AG04450 (cell line): ENCODE results near the gene FZD4. TPM values are rescaled to one million over a fixed set of nuclear protein-coding genes. Genes with fewer than 3 reads are reported as not detected.
"Not testable (repeated sequence)": the region's sequence is repeated elsewhere in the genome, so short reads cannot be mapped to it uniquely, and the experiment has no call there.

ENCODE experiments used
- CTCF ChIA-PET: fragments of 300-600, 350-600 bp; formaldehyde crosslinking; extraction: SDS; loops from one replicate; lab custom pipeline; 2022; ENCODE audit warnings: antibody characterized with exemption, inconsistent platforms; lab: Charles Lee
- POLR2A ChIA-PET: fragments of 350-600 bp; formaldehyde crosslinking; extraction: SDS; loops from one replicate; lab custom pipeline; 2021; ENCODE audit warnings: antibody characterized with exemption, inconsistent platforms; lab: Yijun Ruan, JAX
- DNase-seq: peaks from one replicate; pipeline ENCODE4 v3.0.0-alpha.2; 2011; ENCODE audit warnings: low read depth, low spot score
- H3K27ac ChIP-seq: one replicate; pipeline ENCODE4 v1.5.1; 2012; ENCODE audit warnings: low read depth, low read length, control low read depth
- H3K27me3 ChIP-seq: one replicate; pipeline ENCODE4 v1.6.0; 2012; ENCODE audit warnings: low read length; ENCODE audit not compliant: control insufficient read depth, insufficient read depth
- H3K4me3 ChIP-seq: 2 replicates; pipeline ENCODE4 v1.5.1; 2011; ENCODE audit warnings: mild to moderate bottlenecking, low read depth, low read length, control low read depth
- H3K9me3 ChIP-seq: 2 replicates; pipeline ENCODE4 v1.5.1; 2012; ENCODE audit warnings: low read length; ENCODE audit not compliant: control insufficient read depth, insufficient read depth
- CTCF ChIP-seq: IDR thresholded peaks from 2 replicates; pipeline ENCODE4 v1.5.1; 2011; ENCODE audit warnings: low read depth, low read length, control low read depth, inconsistent platforms
- polyA minus RNA-seq: library from RNA; depleted of rRNA, polyadenylated mRNA; stranded (reverse); fragments of >200 nt; gene quantifications from 2 replicates; pipeline ENCODE4 v1.2.3, GENCODE V29; 2011; rRNA and poly(A)+ RNA removed
- polyA plus RNA-seq: library from polyadenylated mRNA; depleted of rRNA; stranded (reverse); fragments of >200 nt; gene quantifications from 2 replicates; pipeline ENCODE4 v1.2.3, GENCODE V29; 2011; rRNA removed

FZD4 gene
- 4.3 and 5.3 TPM in 2 replicates for polyA plus RNA-seq
- polyA minus RNA-seq: 8.0 and 8.6 TPM in 2 replicates

DNA sequence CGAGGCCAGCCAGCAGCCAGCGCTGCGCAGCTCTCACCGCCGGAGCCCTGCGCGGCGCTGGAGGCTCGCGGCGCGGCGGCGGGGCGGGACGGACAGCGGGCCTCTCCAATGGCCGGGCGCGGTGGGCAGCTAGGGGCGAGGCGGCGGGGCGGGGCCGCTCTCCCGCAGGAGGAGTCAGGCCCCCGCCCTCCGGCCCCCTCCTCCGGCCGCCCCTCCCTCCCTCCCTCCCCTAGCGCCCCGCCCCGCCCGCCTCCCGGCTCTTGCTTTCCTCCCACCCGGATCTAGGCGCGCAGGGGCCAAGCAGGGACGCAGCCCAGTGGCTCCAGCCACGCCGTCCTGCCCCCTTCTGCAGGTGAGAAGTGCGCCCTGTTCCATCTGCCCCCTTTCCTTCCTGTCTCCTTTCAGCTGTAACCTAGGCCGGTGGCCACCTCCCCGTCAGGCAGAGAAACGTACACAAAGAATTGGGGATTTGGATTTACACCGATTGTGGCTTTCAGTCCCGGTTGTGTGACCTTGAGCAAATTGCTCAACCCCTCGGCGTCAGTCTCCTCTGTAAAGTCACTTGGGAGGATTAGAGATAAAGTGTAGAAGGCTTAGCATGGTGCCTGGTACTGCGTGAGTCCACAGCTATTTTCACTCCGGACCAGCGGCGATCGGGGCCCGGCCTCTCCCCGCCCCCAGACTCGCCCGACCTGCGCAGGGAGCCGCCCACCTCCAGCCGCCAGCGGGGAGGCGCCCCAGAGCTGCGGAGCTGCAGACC lies at the start of gene FZD4:
TSS of gene FZD4 (minus strand) at position 35 of the 760 bp plus-strand sequence. CDS start 310 bp downstream, outside the sequence.
- POLR2A ChIA-PET: interaction anchor here (0.6 to 1.8 kb wide), 5 partner anchors 17 to 1686 kb away, joined by 3 to 6 read pairs (median 5); partner anchors contain the start of gene TMEM135
- no peaks in the 10 kb centered on the region; the same call in 1 of the 2 replicates for H3K9me3 ChIP-seq
- peak; percentile 50 for DNase-seq
- H3K4me3 ChIP-seq: peak within 1 kb of the TSS; percentile 86
- H3K27ac ChIP-seq: peak within 1 kb of the TSS; percentile 25
- CTCF ChIA-PET: interaction anchor here (0.6 to 3.7 kb wide), 10 partner anchors 12 to 335 kb away, joined by 3 to 30 read pairs (median 4); no protein-coding TSS in a partner anchor
- peak; percentile 24 for TF ChIP-seq CTCF
- H3K27me3 ChIP-seq: peaks cover 12% of the 10 kb centered on the region

- CTCF ChIA-PET: interaction anchor here (1.3 to 1.4 kb wide), 2 partner anchors 9 to 11 kb away, joined by 3 to 6 read pairs; no protein-coding TSS in a partner anchor
Measured at GRCh38 chr11:87004281-87004680, 49.1 kb upstream of the FZD4 start.

DNA sequence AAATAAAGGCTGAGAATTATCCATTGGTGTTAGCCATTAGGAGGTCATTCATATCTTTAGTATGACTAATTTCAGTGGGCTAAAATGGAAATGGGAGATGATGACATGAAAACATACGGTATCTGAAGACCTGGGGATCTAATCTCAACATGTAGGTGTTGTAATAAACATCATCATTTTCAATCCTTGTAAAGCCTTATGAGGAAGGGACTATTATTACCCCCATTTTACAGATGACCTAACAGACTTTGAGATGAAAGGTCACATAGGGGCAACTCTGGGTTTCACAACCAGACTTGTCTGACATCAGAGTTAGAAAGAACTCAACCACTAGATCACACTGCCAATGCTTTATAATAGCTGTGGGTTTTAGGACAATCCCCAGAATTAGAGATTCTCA lies 47.7 kb upstream of the FZD4 start:
- Histone ChIP-seq H3K9me3 (no peaks in the 10 kb centered on the region), H3K27ac (no peak overlapping the region), H3K27me3 (no peaks in the 10 kb centered on the region), H3K4me3 (no peak overlapping the region)
- ChIA-PET CTCF (interaction anchor here (1.4 kb wide), 1 partner anchor 9 kb away, joined by 3 read pairs; no protein-coding TSS in a partner anchor), POLR2A (no interaction called here)
- DNase-seq: no peak
- no peak for TF ChIP-seq CTCF

More at GRCh38 chr11:87004281-87004680, 49.1 kb upstream of the FZD4 start:
- H3K4me3 ChIP-seq, POLR2A ChIA-PET, H3K27me3 ChIP-seq, H3K9me3 ChIP-seq, H3K27ac ChIP-seq, DNase-seq: not testable (repeated sequence)

- Histone ChIP-seq H3K27me3 (no peaks in the 10 kb centered on the region), H3K27ac (no peak overlapping the region), H3K9me3 (no peaks in the 10 kb centered on the region), H3K4me3 (no peak overlapping the region)
- CTCF ChIA-PET: no interaction called here
- POLR2A ChIA-PET: no interaction called here
- DNase-seq: no peak
- TF ChIP-seq CTCF: no peak
Measured at GRCh38 chr11:86999859-87000753, 44.9 kb upstream of the FZD4 start.

DNA sequence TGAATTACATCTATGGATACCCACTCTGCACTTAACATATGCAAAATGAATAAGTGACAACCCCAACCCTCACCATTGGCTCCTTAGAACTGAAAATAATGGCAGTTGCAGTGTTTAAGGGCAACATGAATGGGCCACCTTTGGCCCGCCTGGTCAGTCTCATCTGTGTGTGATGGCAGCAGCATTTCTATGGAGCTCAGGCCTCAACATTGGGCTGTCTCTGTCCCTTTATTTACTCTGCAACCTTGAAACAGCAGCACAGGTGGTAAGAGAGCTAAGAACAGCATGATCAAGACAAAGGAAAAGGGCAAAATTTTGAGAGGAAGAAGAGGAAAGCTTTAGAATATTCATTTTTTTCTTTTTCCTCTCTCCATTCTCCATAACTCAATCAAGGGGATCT lies 44.2 kb upstream of the FZD4 start:
- Histone ChIP-seq H3K27me3 (no peaks in the 10 kb centered on the region), H3K4me3 (no peak overlapping the region), H3K27ac (no peak overlapping the region), H3K9me3 (no peaks in the 10 kb centered on the region)
- no peak for DNase-seq
- no peak for TF ChIP-seq CTCF
- ChIA-PET CTCF (interaction anchor here (0.7 kb wide), 1 partner anchor 9 kb away, joined by 3 read pairs; no protein-coding TSS in a partner anchor), POLR2A (no interaction called here)
